NCI-H748 (cell line): ENCODE results near the gene SP6.

ENCODE experiments used
- DNase-seq: peaks from one replicate; lab custom pipeline; 2025; ENCODE audit not compliant: unreplicated experiment; lab: John Stamatoyannopoulos, UW

The SP6 gene

DNA sequence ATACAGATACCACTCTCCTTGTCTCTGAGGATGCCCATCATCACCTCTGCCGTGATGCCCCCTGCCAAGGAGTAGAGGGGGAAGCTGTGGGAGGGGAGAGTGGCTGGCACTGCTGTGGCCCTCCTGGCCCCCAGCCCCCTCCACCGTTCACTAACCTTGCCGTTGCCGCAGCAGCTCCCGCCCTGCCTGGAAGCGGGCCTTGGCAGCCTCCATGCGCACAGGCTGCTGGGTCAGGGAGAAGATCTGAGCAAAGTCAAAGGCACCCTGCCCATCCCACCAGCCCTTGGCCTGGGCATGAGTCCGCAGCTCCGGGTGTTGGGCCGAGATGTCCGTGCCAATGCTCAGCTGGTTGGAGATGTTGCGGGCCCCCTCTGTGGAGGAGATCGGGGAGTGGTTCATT, 12.3 kb downstream of the SP6 start:
- no peak for DNase-seq

DNA sequence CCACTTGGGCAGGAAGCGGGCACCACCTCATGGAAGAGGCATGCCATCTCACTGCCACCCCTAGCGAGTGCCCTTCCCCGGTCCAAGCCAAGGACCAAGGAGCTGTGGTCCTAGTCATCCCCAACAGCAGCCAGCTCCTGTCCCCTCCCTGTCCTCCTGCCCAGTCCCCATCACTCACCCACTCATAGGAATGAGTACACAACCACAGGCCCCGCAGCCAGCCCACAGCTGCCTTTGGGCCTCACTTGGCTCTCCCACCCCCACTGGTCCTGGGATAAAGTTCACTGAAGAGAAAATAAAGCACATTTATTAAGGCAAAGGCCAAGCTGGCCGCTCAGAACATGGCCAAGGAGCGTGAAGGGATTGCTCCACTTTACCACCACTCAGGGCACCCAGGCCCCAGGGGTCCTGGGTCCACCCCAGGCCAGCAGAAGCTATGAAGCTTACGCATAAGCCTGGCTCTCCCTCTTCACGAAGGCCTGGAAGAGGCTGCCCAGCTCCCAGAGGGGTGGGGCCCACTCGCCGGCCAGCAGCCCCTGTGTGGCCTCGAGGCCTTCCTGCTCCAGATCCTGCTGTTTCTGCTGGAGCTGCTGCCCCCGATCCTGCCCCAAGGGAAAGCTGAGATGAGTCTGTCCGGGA, 13.4 kb downstream of the SP6 start:
- no peak for DNase-seq

- DNase-seq, result no peak
Measured at GRCh38 chr17:47836601-47837000, 14.4 kb downstream of the SP6 start.

DNA sequence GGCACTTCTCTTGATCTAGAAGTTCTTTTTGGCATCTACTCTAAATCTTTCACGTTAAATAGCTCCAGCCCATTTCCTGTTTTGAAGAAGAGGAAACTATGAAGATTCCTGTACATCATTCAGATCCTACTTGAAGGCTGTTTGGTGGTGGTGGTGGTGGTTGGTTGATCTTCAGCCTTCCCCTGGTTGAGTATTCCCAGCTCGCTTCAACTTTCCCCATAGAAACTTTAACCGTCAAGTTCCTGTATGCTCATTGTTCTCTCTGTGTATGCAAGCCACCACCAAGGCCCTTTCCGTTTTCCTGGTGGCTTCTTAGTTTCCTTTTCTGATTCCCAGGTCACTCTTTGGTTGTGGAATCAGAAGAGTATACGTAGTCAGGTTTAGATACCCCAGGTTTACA, 16.2 kb downstream of the SP6 start:
- no peak for DNase-seq

- DNase-seq, result no peak
Measured at GRCh38 chr17:47831934-47832327, 19.0 kb downstream of the SP6 start.

DNA sequence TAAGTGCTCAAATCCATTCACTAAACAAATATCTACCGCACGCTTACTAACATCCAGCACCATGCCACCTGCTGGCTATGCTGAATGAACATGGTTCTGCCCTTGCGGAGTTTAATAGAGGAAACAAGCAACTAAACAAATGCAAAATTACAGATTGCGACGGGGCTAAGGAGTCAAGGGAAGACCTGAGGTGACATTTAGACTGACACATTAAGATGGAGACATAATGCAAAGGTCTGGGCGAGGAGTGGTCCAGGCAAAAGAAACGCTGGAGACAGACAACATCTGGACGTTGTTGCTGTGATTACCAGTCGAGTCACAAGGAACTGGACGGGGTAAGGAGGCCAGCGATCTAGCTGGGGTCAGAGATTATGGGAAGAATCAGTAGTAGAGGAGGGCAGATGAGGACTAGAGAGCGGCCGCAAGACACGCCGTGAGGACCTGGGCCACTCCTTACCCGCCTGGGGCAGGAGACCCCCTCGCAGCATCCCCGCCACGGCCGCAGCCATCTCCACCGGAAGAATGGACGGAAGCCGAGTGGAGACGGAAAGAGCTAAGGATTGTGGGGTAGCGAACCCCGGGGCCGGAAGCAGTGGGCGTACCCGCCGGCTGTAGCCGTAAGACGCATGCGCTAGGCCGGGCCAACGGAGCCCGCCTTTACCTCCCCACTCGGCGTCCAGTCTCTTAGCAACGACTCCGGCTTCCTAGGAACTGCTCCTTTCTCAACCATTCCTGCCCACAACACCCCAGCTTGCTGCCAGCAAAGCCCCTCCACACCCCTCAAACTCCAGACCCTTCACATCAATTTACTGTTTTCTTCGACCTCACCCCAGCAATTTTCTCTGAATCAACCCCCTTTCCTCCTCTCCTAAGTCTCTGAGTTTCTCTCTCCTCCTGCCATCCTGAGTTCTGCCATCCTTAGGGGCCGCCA, 19.7 kb downstream of the SP6 start, which contains the start of the genes LRRC46 and MRPL10:
TSS of gene LRRC46 (plus strand) at position 668 of the 931 bp plus-strand sequence. CDS start 320 bp downstream, outside the sequence.
TSS of gene MRPL10 (minus strand) at position 539 of the 931 bp plus-strand sequence. CDS start at position 509, 30 bp downstream.
- peak; percentile 95 for DNase-seq

DNA sequence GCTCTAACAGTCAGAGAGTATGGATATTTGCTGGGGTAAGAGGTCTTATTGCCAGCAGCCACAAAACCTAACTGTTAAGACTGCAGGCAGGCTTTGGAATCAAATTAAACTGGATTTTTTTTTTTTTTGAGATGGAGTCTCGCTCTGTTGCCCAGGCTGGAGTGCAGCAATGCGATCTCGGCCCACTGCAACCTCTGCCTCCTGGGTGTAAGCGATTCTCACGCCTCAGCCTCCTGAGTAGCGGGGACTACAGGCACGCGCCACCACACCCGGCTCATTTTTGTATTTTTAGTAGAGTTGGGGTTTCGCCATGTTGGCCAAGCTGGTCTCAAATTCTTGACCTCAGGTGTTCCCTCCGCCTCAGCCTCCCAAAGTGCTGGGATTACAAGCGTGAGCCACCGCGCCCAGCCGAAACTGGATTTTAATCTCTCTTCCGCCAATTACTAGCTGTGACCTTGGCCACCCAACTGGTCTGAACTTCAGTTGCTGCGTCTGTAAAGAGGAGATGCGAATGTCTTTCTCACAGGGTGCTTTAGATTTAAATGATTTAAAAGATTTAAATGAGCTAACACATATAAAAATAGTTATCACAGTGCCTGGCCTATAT, 20.5 kb downstream of the SP6 start:
- DNase-seq, result no peak

DNA sequence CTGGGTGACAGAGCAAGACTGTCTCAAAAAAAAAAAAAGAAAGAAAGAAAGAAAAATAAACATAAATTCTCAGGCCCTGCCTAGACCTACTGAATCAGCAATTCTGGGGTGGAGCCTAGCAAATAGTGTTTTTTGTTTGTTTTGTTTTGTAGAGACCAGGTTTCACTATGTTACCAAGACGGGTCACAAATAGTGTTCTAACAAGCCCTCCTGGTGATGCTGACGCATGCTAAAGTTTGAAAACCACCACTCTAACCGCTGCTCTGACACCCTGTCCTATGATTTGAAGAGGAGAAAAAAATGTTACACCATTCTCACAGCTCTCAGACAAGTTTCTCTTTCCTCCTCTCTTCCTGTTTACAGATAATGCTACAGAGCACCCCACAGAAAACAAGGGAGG, 21.1 kb downstream of the SP6 start:
- no peak for DNase-seq

- no peak for DNase-seq
Measured at GRCh38 chr17:47823519-47823918, 27.4 kb downstream of the SP6 start.

DNA sequence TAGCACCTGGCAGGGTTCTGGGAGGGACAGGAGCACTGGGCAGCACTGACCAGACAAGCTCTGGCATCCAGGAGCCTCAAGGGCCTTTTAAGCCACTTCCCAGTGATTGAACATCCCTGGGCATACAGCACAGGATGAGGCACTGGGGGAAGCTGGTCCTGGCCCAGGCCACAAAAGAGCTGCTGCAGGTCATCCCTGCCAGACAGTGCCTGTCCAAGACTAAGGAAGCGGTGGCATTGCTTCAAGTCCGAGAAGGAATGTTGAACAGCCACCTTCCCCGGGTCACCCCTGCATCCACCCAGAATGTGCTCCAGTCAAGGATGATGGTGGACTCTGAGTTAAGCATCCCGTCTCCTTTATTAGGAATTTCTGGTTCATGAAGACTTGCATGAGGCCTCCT, 28.2 kb downstream of the SP6 start:
- no peak for DNase-seq

DNA sequence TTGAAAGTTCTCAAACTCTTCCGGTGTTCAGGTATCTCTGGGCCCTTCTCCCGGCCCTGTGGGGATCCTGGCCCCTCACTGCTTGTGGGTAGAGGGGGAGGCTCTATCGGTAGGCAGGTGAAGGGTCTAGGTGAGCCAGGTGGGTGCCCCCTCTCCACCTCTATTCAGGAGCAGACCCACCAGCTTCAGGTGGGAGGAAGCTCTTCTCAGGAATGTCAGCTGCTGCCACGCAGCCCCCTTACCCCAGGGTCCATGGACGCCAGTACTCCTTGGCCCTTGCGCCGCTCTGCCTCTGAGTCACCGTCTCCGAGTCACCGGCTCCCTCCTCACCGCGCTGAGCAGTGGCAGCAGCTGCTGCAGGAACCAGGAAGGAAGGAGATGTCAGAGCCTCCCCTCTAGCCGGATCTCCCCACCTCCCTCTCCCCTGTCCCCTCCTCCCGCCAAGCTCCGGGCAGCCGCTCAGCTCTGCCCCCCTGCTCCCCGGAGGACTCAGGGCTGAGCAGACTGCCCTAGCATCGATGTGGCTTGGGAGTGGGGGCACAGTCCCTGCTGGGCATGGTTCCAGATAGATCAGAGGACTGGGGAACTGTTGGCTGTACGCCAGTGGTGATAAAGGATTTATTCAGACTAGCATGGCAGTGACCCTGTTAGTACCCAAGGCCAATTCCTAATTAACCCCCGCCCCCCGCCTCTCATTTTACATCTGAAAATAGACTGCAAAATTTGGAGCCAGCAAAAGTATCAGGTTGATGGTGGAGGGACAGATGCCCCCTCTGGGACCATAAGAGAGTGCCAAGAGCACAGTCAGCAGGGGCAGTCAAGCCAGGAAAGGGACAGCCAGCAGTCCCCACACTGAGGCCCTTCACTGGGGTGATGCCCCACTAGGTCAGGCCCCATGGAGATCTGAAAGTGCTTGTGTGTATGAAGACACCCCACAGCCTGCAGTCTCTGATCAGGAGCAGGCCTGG, 29.3 kb downstream of the SP6 start, which contains the start of gene OSBPL7:
TSS of gene OSBPL7 (minus strand) at position 371 of the 968 bp plus-strand sequence. CDS start 1,516 bp downstream, outside the sequence.
- DNase-seq, result peak; percentile 88

DNA sequence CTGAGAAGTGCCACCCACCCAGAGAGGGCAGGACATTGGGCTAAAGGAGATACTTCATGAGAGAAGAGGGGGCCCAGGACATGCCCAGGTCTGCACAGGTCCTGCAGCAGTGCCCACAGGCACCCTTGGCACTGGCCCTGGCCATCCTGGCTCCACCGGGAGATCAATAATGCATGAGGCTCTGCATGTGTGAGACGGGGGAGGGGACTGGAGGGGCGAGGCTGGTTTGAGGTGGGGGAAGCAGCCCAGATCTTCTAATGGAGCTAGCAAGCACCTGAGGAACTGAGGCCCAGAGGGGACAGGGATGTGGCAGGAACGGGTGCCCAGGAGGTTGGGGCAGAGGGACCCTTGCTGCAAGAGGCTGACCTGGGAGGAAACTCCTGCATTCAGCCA, 29.9 kb downstream of the SP6 start:
- DNase-seq, result peak; percentile 22

DNA sequence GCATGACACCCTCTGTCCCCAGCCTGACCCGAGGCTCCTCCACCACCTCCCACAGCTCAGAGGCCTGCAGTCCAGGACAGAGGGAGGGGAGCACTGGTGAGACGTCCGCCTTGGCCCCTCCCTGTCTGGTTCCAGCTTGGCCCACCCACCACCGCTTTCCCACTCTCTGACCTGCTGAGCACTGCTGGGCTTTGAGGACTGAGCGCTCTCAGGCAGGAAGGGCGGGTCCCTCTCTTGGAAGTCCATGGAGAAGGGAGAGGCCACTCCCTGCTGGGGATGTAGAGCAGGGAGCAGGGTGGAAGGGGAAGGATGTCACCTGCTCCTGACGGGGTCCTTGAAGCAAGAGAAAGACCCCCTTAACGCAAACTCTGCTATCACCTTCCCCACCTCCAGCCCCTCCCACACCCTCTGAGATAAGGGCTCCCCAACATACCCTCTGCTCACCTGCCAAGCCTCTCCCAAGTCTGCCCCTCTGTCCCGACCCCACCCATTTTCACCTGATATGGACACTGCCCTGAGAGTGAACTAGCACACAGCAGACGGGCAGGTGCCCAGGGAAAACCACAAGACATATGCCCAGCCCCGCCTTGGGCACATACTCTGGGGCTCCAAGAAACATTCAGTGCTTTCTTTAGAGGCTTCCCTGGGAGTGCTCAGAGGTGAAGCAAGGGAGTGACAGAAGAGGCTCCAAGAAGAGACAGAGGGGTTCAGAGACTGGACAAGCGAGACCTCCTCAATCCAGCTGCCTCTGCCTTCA, 30.8 kb downstream of the SP6 start:
- DNase-seq, result peak; percentile 22

GRCh38 chr17:47819475-47819874, 31.5 kb downstream of the SP6 start:
- no peak for DNase-seq

DNA sequence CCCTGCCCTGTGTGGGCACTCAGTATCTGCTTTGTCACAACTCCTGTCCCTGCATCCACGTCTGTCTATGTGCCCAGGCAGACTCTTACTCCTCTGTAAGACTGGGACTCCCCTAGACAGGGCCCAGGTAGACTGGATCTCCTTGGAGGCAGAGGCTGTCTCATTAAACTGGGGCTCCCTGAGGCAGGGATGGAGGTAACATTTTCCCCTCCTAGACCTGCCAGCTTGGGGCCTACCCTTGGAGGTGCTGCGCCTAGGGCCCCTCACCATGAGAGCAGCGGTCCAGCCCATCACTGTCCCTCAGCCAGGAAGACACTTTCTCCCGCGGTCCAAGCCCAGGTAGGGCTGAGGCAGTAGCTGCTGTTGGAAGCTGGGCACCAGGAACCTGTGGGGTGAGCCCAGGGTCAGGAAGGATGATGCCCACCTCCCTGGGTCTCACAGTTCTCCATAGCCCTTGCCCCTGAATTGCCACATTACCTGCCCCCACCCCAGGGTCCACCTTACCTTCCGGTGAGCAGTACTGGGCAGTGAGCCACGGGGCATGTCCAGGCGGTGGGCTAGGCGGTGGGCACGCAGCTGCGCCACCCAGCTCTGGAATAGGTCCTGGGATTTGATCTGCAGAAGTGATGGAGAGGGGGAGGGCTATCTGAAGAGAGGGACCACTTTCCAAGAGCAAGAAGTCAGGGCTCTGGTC, 32.8 kb downstream of the SP6 start:
- DNase-seq, result no peak

- no peak for DNase-seq
Measured at GRCh38 chr17:47816947-47817346, 34.0 kb downstream of the SP6 start.

DNA sequence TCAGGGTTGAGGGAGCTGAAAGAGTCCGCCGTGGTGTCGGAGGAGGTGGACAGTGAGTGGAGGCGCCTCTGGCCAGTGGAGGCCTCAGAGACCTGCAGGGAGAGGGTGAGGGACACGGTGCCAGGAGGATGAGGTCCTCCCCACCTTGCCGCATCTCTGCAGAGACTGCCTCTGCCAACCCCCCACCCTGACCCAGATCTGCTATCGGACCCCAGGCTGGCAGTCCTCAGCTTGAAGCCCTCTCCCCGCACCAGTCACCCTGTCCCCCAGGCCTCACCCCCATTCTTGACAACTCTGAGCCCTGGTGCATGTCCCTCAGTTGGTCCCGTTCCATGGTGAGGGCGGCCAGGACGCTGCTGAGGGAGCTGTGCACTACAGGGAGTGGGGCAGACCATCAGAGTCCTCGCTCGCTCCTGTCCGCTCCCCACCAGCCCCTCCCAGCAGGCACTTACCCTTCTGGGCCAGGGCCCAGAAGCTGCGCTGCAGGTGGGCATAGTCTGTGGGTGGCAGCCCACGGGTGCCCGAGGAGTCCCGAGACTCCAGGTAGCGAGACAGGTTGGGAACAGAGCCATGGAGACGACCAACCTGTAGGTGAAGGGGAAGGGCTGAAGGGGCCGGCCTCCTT, 34.7 kb downstream of the SP6 start:
- no peak for DNase-seq

DNA sequence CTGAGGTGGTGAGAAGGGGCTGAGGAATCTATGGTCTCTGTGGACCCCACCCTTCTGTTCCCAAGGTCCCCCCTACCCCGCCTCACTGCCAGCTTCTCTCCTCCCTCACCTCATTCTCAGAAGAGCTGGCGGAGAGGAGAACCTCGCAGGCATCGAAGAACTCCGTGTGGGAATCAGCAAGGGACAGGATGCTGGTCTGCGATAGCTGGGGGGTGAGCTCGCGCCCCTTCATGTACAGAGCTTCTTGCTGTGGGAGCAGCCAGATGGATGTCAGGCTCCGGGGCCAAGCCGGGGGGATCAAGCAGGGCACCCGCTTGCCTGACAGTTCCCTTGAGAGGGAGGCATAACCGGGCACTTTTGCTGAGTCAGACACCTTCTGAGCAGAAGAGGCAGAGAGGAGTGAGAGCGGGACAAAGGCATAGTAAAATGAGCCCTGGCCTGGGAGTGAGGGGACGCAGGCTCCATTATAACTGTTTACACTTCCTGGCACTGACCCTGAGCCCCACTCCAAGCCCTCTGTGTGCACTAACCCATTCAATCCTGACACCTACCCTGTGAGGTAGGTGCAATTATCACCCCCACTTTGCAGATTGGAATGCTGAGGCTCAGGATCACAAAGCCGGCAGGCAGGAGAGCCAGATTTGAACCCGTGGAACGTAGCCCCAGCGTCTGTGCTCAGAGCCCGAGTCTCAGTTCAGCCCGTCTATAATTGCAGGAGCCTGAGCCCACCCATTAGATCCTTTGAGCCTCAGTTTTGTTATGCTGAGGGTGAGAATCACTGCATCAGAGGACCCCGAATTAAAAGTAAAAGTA, 35.7 kb downstream of the SP6 start:
- DNase-seq, result no peak
